WTC11 (cell line): Measurements from ENCODE around the gene OPTN. TPM values are rescaled to one million over a fixed set of nuclear protein-coding genes. Genes with fewer than 3 reads are reported as not detected.

Source experiments
- ATAC-seq: fragments of 200-7000 bp; cut with Tn5 transposase; 2 replicates; pipeline ENCODE4 v1.10.0; 2021; ENCODE audit warnings: mild to moderate bottlenecking, moderate library complexity
- CTCF ChIA-PET: fragments of 300-600 bp; sonication (Branson Sonifier 250); formaldehyde crosslinking; loops from one replicate; lab custom pipeline; 2021; ENCODE audit warnings: antibody characterized with exemption; lab: Charles Lee
- POLR2A ChIA-PET: fragments of 350-600 bp; sonication (Branson Sonifier 250); formaldehyde crosslinking; loops from one replicate; lab custom pipeline; 2021; ENCODE audit warnings: antibody characterized with exemption; lab: Charles Lee
- DNase-seq: peaks from one replicate; pipeline ENCODE4 v3.0.0; 2021; ENCODE audit warnings: low spot score
- H3K27ac Mint-ChIP-seq: 2 replicates; pipeline ENCODE4 v1.8.0; 2021; ENCODE audit warnings: mixed read lengths
- H3K27me3 Mint-ChIP-seq: 2 replicates; pipeline ENCODE4 v1.8.0; 2021; ENCODE audit warnings: low read depth, mild to moderate bottlenecking, moderate library complexity, mixed read lengths
- H3K36me3 Mint-ChIP-seq: 2 replicates; pipeline ENCODE4 v1.8.0; 2021; ENCODE audit warnings: mixed read lengths
- H3K4me1 Mint-ChIP-seq: 2 replicates; pipeline ENCODE4 v1.8.0; 2022; ENCODE audit warnings: mixed read lengths
- H3K4me3 Mint-ChIP-seq: 2 replicates; pipeline ENCODE4 v1.8.0; 2021; ENCODE audit warnings: mild to moderate bottlenecking, moderate library complexity, mixed read lengths
- H3K9me3 Mint-ChIP-seq: 2 replicates; pipeline ENCODE4 v1.8.0; 2021; ENCODE audit warnings: mixed read lengths
- CBFB ChIP-seq: sonication (generic); formaldehyde crosslinking; IDR thresholded peaks from 2 replicates; pipeline ENCODE4 v1.8.1; 2022; ENCODE audit warnings: mild to moderate bottlenecking, low read depth, missing genetic modification reagents
- ESRRA ChIP-seq: sonication (generic); formaldehyde crosslinking; IDR thresholded peaks from 2 replicates; pipeline ENCODE4 v1.8.1; 2022; ENCODE audit warnings: mild to moderate bottlenecking, missing genetic modification reagents, borderline replicate concordance
- ETV6 ChIP-seq: sonication (generic); formaldehyde crosslinking; IDR thresholded peaks from 2 replicates; pipeline ENCODE4 v1.8.1; 2022; ENCODE audit warnings: mild to moderate bottlenecking, missing genetic modification reagents
- MYBL2 ChIP-seq: sonication (generic); formaldehyde crosslinking; IDR thresholded peaks from 2 replicates; pipeline ENCODE4 v1.8.1; 2023; ENCODE audit warnings: mild to moderate bottlenecking, moderate library complexity, missing genetic modification reagents
- SP1 ChIP-seq: sonication (generic); formaldehyde crosslinking; conservative IDR thresholded peaks from 2 replicates; pipeline ENCODE4 v1.8.1; 2022; ENCODE audit warnings: missing genetic modification reagents
- ZNF138 ChIP-seq: sonication (generic); formaldehyde crosslinking; conservative IDR thresholded peaks from 2 replicates; pipeline ENCODE4 v1.8.1; 2022; ENCODE audit warnings: mild to moderate bottlenecking, moderate library complexity, missing genetic modification reagents
- ZNF219 ChIP-seq: sonication (generic); formaldehyde crosslinking; IDR thresholded peaks from 2 replicates; pipeline ENCODE4 v1.8.0; 2023; ENCODE audit warnings: missing genetic modification reagents, mild to moderate bottlenecking, borderline replicate concordance
- ZNF396 ChIP-seq: fragments of 250-450 bp; sonication (Bioruptor Pico); IDR thresholded peaks from 2 replicates; pipeline ENCODE4 v1.8.0; 2021; ENCODE audit warnings: mild to moderate bottlenecking, moderate library complexity, borderline replicate concordance
- ZNF671 ChIP-seq: fragments of 250-450 bp; sonication (Bioruptor Pico); IDR thresholded peaks from 2 replicates; pipeline ENCODE4 v1.8.0; 2021; ENCODE audit warnings: mild to moderate bottlenecking
- total RNA-seq: library from RNA; stranded (reverse); gene quantifications from 3 replicates; pipeline ENCODE4 v1.2.3, GENCODE V29; 2021
- TF ChIP-seq, protein P1 (sequence below): fragments of 250-450 bp; sonication (Bioruptor Pico); IDR thresholded peaks from 2 replicates; pipeline ENCODE4 v1.9.0; 2021; ENCODE audit warnings: mild to moderate bottlenecking, borderline replicate concordance
- TF ChIP-seq, protein P2 (sequence below): sonication (generic); formaldehyde crosslinking; IDR thresholded peaks from 2 replicates; pipeline ENCODE4 v1.8.0; 2022; ENCODE audit warnings: mild to moderate bottlenecking, missing genetic modification reagents
- TF ChIP-seq, protein P3 (sequence below): fragments of 250-450 bp; sonication (Bioruptor Pico); IDR thresholded peaks from 2 replicates; pipeline ENCODE4 v1.8.0; 2021; ENCODE audit warnings: mild to moderate bottlenecking
- TF ChIP-seq, protein P4 (sequence below): sonication (generic); formaldehyde crosslinking; IDR thresholded peaks from 2 replicates; pipeline ENCODE4 v1.8.1; 2022; ENCODE audit warnings: mild to moderate bottlenecking, moderate library complexity, missing genetic modification reagents
- TF ChIP-seq, protein P5 (sequence below): sonication (generic); formaldehyde crosslinking; IDR thresholded peaks from 2 replicates; pipeline ENCODE4 v1.8.0; 2022; ENCODE audit warnings: mild to moderate bottlenecking, missing genetic modification reagents
- TF ChIP-seq, protein P6 (sequence below): fragments of 250-450 bp; sonication (Bioruptor Pico); IDR thresholded peaks from 2 replicates; pipeline ENCODE4 v2.1.2; 2022; ENCODE audit warnings: mild to moderate bottlenecking, moderate library complexity
- TF ChIP-seq, protein P7 (sequence below): sonication (generic); formaldehyde crosslinking; IDR thresholded peaks from 2 replicates; pipeline ENCODE4 v1.8.0; 2022; ENCODE audit warnings: missing genetic modification reagents
- TF ChIP-seq, protein P8 (sequence below): sonication (generic); formaldehyde crosslinking; IDR thresholded peaks from 2 replicates; pipeline ENCODE4 v1.8.1; 2023; ENCODE audit warnings: mild to moderate bottlenecking, moderate library complexity, missing genetic modification reagents

Gene OPTN
- total RNA-seq, 1 experiment from 2014 or later, result 44.3 TPM

DNA sequence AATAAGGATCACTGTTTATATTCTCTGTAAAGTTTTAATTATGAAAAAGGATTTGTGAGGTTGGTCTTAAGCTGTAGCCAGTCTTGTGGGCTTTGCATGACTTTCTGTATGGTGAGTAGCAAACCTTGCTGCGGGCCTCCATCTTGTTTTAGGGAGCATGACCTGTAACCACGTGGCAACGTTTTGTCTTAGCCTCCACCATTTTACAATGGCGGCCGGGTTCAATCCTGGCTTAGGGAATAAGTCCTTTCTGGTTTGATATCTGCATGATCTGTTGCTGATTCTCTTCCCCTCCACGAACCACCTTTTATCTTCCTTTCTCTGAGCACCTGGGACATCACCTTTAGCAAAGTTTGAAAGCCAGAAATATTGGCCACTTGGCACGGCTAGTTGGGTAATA, 32.5 kb upstream of the OPTN start:
- DNase-seq (no peak), ATAC-seq (no peak)
- H3K36me3 Mint-ChIP-seq, result peaks cover 29% of the 10 kb centered on the region
- no peak overlapping the region for H3K4me3 Mint-ChIP-seq
- no peak overlapping the region for H3K27ac Mint-ChIP-seq
- POLR2A ChIA-PET, result no interaction called here
- CTCF ChIA-PET, result no interaction called here
- peaks cover 46% of the 10 kb centered on the region for H3K9me3 Mint-ChIP-seq
- H3K4me1 Mint-ChIP-seq, result peaks cover 22% of the 10 kb centered on the region
- no peak for TF ChIP-seq SP1 (CRISPR knock-in tag)
- TF ChIP-seq, protein P1, sequence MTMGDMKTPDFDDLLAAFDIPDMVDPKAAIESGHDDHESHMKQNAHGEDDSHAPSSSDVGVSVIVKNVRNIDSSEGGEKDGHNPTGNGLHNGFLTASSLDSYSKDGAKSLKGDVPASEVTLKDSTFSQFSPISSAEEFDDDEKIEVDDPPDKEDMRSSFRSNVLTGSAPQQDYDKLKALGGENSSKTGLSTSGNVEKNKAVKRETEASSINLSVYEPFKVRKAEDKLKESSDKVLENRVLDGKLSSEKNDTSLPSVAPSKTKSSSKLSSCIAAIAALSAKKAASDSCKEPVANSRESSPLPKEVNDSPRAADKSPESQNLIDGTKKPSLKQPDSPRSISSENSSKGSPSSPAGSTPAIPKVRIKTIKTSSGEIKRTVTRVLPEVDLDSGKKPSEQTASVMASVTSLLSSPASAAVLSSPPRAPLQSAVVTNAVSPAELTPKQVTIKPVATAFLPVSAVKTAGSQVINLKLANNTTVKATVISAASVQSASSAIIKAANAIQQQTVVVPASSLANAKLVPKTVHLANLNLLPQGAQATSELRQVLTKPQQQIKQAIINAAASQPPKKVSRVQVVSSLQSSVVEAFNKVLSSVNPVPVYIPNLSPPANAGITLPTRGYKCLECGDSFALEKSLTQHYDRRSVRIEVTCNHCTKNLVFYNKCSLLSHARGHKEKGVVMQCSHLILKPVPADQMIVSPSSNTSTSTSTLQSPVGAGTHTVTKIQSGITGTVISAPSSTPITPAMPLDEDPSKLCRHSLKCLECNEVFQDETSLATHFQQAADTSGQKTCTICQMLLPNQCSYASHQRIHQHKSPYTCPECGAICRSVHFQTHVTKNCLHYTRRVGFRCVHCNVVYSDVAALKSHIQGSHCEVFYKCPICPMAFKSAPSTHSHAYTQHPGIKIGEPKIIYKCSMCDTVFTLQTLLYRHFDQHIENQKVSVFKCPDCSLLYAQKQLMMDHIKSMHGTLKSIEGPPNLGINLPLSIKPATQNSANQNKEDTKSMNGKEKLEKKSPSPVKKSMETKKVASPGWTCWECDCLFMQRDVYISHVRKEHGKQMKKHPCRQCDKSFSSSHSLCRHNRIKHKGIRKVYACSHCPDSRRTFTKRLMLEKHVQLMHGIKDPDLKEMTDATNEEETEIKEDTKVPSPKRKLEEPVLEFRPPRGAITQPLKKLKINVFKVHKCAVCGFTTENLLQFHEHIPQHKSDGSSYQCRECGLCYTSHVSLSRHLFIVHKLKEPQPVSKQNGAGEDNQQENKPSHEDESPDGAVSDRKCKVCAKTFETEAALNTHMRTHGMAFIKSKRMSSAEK (CRISPR knock-in tag), result no peak
- TF ChIP-seq, protein P2, sequence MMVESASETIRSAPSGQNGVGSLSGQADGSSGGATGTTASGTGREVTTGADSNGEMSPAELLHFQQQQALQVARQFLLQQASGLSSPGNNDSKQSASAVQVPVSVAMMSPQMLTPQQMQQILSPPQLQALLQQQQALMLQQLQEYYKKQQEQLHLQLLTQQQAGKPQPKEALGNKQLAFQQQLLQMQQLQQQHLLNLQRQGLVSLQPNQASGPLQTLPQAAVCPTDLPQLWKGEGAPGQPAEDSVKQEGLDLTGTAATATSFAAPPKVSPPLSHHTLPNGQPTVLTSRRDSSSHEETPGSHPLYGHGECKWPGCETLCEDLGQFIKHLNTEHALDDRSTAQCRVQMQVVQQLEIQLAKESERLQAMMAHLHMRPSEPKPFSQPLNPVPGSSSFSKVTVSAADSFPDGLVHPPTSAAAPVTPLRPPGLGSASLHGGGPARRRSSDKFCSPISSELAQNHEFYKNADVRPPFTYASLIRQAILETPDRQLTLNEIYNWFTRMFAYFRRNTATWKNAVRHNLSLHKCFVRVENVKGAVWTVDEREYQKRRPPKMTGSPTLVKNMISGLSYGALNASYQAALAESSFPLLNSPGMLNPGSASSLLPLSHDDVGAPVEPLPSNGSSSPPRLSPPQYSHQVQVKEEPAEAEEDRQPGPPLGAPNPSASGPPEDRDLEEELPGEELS (CRISPR knock-in tag), result no peak
- TF ChIP-seq, protein P3, sequence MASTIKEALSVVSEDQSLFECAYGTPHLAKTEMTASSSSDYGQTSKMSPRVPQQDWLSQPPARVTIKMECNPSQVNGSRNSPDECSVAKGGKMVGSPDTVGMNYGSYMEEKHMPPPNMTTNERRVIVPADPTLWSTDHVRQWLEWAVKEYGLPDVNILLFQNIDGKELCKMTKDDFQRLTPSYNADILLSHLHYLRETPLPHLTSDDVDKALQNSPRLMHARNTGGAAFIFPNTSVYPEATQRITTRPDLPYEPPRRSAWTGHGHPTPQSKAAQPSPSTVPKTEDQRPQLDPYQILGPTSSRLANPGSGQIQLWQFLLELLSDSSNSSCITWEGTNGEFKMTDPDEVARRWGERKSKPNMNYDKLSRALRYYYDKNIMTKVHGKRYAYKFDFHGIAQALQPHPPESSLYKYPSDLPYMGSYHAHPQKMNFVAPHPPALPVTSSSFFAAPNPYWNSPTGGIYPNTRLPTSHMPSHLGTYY (CRISPR knock-in tag), result no peak
- TF ChIP-seq, protein P4, sequence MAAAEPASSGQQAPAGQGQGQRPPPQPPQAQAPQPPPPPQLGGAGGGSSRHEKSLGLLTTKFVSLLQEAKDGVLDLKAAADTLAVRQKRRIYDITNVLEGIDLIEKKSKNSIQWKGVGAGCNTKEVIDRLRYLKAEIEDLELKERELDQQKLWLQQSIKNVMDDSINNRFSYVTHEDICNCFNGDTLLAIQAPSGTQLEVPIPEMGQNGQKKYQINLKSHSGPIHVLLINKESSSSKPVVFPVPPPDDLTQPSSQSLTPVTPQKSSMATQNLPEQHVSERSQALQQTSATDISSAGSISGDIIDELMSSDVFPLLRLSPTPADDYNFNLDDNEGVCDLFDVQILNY (CRISPR knock-in tag), result no peak
- TF ChIP-seq ZNF396 (CRISPR knock-in tag), result no peak
- no peak for TF ChIP-seq MYBL2 (CRISPR knock-in tag)
- TF ChIP-seq, protein P5, sequence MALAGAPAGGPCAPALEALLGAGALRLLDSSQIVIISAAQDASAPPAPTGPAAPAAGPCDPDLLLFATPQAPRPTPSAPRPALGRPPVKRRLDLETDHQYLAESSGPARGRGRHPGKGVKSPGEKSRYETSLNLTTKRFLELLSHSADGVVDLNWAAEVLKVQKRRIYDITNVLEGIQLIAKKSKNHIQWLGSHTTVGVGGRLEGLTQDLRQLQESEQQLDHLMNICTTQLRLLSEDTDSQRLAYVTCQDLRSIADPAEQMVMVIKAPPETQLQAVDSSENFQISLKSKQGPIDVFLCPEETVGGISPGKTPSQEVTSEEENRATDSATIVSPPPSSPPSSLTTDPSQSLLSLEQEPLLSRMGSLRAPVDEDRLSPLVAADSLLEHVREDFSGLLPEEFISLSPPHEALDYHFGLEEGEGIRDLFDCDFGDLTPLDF (CRISPR knock-in tag), result no peak
- no peak for TF ChIP-seq ETV6 (CRISPR knock-in tag)
- no peak for TF ChIP-seq ZNF219 (CRISPR knock-in tag)
- TF ChIP-seq, all 79 proteins: peak for 0
- H3K27me3 Mint-ChIP-seq, result peaks cover 3% of the 10 kb centered on the region

DNA sequence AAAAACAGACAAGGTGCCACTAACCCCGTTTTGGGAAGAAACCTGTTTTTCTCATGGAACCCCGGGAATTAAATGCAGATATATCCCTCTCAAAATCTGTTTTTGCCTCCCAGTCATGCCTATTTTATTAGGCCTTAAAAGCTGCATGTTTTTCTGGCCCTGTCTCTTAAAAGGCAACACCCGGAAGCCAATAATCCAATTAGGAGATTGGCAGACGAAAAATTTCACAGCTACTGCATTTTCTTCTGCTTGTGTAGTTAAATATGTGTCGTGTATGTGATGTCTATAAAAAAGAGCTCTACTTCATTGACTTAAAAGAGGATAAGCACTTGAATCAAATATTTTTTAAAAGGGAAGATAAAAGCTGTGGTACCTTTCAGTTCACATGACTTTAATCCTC, 31.9 kb upstream of the OPTN start:
- peaks cover 31% of the 10 kb centered on the region for H3K36me3 Mint-ChIP-seq
- POLR2A ChIA-PET, result no interaction called here
- H3K4me3 Mint-ChIP-seq, result no peak overlapping the region
- H3K27ac Mint-ChIP-seq, result no peak overlapping the region
- H3K4me1 Mint-ChIP-seq, result peaks cover 22% of the 10 kb centered on the region
- H3K27me3 Mint-ChIP-seq, result peaks cover 3% of the 10 kb centered on the region
- DNase-seq (no peak), ATAC-seq (no peak)
- peaks cover 42% of the 10 kb centered on the region for H3K9me3 Mint-ChIP-seq
- CTCF ChIA-PET, result interaction anchor here (0.9 kb wide), 1 partner anchor 15 kb away, joined by 3 read pairs; no protein-coding TSS in a partner anchor
- TF ChIP-seq ZNF671 (CRISPR knock-in tag) (no peak), ESRRA (CRISPR knock-in tag) (no peak), ZNF138 (no peak), CBFB (no peak)
- TF ChIP-seq, protein P6, sequence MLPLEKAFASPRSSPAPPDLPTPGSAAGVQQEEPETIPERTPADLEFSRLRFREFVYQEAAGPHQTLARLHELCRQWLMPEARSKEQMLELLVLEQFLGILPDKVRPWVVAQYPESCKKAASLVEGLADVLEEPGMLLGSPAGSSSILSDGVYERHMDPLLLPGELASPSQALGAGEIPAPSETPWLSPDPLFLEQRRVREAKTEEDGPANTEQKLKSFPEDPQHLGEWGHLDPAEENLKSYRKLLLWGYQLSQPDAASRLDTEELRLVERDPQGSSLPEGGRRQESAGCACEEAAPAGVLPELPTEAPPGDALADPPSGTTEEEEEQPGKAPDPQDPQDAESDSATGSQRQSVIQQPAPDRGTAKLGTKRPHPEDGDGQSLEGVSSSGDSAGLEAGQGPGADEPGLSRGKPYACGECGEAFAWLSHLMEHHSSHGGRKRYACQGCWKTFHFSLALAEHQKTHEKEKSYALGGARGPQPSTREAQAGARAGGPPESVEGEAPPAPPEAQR (CRISPR knock-in tag), result no peak
- TF ChIP-seq, protein P7, sequence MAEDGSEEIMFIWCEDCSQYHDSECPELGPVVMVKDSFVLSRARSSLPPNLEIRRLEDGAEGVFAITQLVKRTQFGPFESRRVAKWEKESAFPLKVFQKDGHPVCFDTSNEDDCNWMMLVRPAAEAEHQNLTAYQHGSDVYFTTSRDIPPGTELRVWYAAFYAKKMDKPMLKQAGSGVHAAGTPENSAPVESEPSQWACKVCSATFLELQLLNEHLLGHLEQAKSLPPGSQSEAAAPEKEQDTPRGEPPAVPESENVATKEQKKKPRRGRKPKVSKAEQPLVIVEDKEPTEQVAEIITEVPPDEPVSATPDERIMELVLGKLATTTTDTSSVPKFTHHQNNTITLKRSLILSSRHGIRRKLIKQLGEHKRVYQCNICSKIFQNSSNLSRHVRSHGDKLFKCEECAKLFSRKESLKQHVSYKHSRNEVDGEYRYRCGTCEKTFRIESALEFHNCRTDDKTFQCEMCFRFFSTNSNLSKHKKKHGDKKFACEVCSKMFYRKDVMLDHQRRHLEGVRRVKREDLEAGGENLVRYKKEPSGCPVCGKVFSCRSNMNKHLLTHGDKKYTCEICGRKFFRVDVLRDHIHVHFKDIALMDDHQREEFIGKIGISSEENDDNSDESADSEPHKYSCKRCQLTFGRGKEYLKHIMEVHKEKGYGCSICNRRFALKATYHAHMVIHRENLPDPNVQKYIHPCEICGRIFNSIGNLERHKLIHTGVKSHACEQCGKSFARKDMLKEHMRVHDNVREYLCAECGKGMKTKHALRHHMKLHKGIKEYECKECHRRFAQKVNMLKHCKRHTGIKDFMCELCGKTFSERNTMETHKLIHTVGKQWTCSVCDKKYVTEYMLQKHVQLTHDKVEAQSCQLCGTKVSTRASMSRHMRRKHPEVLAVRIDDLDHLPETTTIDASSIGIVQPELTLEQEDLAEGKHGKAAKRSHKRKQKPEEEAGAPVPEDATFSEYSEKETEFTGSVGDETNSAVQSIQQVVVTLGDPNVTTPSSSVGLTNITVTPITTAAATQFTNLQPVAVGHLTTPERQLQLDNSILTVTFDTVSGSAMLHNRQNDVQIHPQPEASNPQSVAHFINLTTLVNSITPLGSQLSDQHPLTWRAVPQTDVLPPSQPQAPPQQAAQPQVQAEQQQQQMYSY, result no peak
- TF ChIP-seq, protein P8, sequence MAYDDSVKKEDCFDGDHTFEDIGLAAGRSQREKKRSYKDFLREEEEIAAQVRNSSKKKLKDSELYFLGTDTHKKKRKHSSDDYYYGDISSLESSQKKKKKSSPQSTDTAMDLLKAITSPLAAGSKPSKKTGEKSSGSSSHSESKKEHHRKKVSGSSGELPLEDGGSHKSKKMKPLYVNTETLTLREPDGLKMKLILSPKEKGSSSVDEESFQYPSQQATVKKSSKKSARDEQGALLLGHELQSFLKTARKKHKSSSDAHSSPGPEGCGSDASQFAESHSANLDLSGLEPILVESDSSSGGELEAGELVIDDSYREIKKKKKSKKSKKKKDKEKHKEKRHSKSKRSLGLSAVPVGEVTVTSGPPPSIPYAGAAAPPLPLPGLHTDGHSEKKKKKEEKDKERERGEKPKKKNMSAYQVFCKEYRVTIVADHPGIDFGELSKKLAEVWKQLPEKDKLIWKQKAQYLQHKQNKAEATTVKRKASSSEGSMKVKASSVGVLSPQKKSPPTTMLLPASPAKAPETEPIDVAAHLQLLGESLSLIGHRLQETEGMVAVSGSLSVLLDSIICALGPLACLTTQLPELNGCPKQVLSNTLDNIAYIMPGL, result no peak
